NCI-H1417 treated with DMSO at 0.1 percent for 48 hours (cell line): ENCODE measurements around the gene CCNI2.
"Not testable (repeated sequence)": the region's sequence is repeated elsewhere in the genome, so short reads cannot be mapped to it uniquely, and the experiment has no call there.

Source experiments
- DNase-seq: peaks from one replicate; lab custom pipeline; 2025; lab: John Stamatoyannopoulos, UW

Gene CCNI2

GRCh38 chr5:132781029-132781428, 33.8 kb downstream of the CCNI2 start:
- DNase-seq: no peak

GRCh38 chr5:132782101-132782500, 34.9 kb downstream of the CCNI2 start:
- DNase-seq: no peak

GRCh38 chr5:132785365-132785764, 38.1 kb downstream of the CCNI2 start:
- DNase-seq: no peak

- no peak for DNase-seq
Observed at GRCh38 chr5:132785864-132786263, 38.6 kb downstream of the CCNI2 start.

DNA sequence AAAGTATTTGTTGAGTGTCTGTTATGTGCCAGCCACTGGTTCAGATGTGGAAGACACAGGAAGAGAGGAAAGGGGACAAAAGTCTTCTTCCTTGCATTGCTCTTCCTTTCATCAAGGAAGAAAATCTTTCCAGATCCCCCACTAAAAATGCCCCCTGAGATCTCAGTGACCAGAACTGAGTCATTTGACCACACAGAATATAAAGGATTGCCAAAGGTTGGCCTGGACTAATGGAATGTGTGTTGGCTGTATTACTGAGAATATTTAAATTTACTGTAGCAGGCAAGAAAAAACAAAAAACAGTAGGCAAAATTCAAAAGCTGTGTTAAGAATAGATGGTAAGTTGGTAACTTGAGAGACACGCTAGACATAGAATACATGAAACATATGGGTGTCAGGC, 39.9 kb downstream of the CCNI2 start:
- no peak for DNase-seq

- no peak for DNase-seq
Observed at GRCh38 chr5:132788508-132788907, 41.3 kb downstream of the CCNI2 start.

DNA sequence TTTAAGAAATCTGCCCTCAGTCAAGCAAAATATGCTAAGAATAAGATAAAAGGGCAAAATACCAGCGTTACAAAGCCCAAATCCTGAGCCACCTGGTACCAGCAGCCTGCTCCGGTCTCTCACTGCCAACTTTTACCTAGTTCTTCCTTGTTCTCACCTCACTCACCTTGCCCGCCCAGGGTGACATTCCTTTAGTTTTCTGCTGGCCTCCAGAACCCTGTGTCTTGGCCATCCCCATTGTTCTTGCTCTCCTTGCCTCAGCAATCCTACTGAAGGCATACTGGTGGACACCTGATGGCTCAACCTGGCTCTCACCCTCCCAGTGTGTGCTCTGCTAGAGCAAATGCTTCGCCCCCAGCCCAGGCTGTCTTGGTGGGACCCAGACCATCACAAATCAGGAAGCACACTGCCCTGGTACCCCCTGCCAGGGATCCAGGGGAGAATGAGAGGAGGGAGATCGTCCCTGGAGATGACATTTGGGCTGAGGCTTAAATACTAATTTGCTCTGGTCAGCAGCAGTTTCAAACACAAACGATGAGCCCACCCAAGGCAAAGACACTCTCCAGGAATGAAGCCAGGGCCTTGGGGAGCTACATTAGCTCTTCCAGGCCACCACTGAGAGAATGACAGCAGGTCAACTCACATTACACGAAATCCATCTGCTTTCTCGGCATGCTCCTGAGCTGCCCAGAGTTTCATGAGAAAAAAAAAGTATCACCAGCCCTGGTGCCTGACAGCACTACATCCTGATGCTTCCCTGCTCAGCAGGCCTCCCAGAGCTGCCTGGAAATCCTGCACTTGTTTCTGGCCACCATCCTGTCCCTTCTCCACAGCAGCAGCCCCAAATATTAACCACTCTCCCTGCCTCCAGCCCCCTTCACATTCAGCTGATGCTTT, 42.0 kb downstream of the CCNI2 start:
- DNase-seq: no peak

DNA sequence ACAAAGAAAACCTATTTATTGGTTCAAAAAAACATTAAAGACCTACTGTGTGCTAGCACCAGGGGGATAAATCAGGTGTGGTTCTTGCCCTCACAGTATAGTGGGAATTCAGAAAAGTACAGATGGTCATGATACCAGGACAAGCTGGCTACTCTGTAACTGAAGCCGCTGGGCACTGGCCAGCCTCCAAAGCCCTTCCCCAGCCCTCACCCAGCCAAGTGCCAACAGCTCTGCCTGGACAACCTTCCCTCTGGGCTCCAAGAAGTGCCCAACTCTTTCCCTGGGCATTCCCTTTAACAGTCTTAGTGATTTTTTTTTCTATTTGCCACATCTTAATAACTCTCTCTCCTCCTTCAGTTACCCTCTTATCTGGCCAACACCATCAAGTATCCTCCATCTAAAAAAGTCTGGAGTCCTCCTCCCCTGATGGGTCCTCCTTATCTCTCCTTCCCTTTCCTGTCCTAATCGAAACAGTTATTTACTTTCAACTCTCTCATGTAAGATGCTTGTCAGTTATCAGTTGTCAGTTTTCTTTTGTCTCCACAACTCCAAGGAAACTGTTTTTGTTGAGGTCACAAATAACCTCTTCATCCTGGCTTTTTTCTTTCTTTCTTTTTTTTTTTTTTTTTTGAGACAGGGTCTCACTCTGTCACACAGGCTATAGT, 43.1 kb downstream of the CCNI2 start:
- no peak for DNase-seq

GRCh38 chr5:132791026-132791425, 43.8 kb downstream of the CCNI2 start:
- no peak for DNase-seq

GRCh38 chr5:132797651-132798050, 50.4 kb downstream of the CCNI2 start:
- DNase-seq: no peak

DNA sequence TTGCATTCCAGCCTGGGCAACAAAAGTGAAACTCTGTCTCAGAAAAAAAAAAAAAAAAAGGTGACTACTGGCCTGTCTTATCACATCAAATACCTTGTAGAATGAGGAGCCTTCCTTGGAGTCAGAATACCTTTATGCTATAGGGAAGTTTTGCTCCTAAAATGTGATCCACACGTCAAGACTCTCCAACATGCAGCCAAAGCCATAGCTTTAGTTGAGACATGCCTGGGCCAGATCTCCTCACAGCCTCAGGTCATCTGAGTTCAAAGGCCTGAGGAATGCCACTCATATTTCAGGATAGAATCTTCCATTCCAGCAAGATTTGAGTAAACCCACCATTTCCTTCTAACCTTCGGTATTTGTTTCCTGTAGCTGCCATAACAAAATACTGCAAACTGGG, 52.2 kb downstream of the CCNI2 start:
- DNase-seq: no peak

GRCh38 chr5:132800545-132800944, 53.3 kb downstream of the CCNI2 start:
- DNase-seq: no peak

GRCh38 chr5:132802044-132802684, 54.9 kb downstream of the CCNI2 start:
- no peak for DNase-seq

GRCh38 chr5:132802685-132803066, 55.5 kb downstream of the CCNI2 start:
- not testable (repeated sequence) for DNase-seq
